ENCODE data around the gene UTP20. TPM values are rescaled to one million over a fixed set of nuclear protein-coding genes. Genes with fewer than 3 reads are reported as not detected.
A peak's percentile ranks its signal among the peaks of the same experiment; 100 is the strongest.

UTP20 gene
- total RNA-seq, 1 donor from 2014 or later = 21.4 TPM

DNA sequence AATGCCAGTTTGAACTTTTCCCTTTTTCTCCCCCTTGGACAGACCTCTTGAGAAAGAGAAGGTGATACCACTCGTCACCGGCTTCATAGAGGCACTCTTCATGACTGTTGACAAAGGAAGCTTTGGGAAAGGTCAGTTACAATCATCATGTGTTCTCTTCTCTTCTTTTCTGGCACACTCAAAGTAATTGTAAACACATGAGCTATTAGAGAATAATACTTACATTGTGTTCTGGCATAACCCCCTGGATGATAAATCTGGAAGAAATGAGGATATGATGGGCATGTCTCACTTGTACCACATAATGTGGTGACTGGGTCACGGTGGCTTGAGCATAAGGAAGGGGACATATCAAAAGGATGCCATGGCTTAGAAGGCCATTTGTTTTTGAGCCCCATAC is 20.0 kb downstream of the UTP20 start:
- no peak overlapping the region for H3K4me3 Mint-ChIP-seq
- no peaks in the 10 kb centered on the region for H3K9me3 Mint-ChIP-seq
- DNase-seq (ENCODE audit: extremely low spot score, unreplicated experiment) = no peak
- no peaks in the 10 kb centered on the region for H3K27me3 Mint-ChIP-seq
- peaks cover 45% of the 10 kb centered on the region for H3K36me3 Mint-ChIP-seq
- TF ChIP-seq, protein P1, sequence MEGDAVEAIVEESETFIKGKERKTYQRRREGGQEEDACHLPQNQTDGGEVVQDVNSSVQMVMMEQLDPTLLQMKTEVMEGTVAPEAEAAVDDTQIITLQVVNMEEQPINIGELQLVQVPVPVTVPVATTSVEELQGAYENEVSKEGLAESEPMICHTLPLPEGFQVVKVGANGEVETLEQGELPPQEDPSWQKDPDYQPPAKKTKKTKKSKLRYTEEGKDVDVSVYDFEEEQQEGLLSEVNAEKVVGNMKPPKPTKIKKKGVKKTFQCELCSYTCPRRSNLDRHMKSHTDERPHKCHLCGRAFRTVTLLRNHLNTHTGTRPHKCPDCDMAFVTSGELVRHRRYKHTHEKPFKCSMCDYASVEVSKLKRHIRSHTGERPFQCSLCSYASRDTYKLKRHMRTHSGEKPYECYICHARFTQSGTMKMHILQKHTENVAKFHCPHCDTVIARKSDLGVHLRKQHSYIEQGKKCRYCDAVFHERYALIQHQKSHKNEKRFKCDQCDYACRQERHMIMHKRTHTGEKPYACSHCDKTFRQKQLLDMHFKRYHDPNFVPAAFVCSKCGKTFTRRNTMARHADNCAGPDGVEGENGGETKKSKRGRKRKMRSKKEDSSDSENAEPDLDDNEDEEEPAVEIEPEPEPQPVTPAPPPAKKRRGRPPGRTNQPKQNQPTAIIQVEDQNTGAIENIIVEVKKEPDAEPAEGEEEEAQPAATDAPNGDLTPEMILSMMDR (conservative IDR thresholded peaks at IDR 0.05) = no peak
- no peak overlapping the region for H3K27ac Mint-ChIP-seq
- peaks cover 5% of the 10 kb centered on the region for H3K4me1 Mint-ChIP-seq (ENCODE audit: unreplicated experiment)

DNA sequence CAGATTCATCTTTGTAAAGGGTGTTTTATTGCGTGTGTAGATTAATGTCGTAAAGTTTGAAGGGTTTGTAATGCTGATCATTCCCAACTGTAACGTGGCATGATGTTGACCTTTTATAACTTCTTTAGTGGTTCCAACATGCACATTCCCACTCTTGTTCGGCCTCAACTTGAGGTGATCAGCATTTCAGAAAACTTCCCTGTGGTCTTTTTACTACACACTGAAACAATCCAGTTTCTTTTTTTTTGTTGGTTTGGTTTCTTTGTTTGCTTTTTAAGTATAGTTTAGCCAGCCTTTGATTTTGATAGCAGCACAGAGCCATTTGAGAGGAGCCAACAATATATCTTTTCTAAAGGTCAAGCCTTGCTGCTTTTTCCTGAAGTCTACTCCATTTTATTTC is 22.8 kb downstream of the UTP20 start:
- Mint-ChIP-seq H3K9me3 (no peaks in the 10 kb centered on the region), H3K27ac (peak overlapping the region; percentile 13), H3K36me3 (peaks cover 46% of the 10 kb centered on the region), H3K27me3 (no peaks in the 10 kb centered on the region), H3K4me3 (no peak overlapping the region), H3K4me1 (ENCODE audit: unreplicated experiment) (peaks cover 5% of the 10 kb centered on the region)
- no peak for DNase-seq (ENCODE audit: extremely low spot score, unreplicated experiment)
- TF ChIP-seq, protein P1 (conservative IDR thresholded peaks at IDR 0.05) = no peak

DNA sequence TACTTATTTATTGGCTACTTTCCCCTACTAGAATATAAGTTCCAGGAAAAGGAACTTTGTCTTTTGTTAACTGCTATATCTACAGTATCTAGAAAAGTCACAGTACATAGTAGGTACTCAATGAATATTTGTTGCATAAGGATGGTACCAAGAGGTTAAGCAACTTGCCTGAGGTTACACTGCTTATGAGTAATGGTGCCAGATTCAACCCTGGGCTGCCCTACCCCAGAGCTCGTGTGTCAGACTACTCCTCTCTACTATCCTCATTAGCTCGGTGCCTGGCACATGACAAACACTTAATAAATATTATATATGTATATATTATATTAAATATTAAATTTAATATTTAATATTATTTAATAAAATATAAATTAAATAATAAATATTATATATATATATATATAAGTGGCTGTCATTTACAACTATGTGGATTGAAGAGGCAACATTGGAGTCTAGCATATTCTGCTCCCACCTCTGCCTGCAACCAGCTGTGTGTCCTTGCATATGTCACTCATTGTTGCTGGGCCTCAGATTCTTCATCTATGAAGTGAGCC is 25.4 kb downstream of the UTP20 start:
- H3K27ac Mint-ChIP-seq = no peak overlapping the region
- H3K27me3 Mint-ChIP-seq = no peaks in the 10 kb centered on the region
- TF ChIP-seq, protein P1 (conservative IDR thresholded peaks at IDR 0.05) = no peak
- no peak overlapping the region for H3K4me3 Mint-ChIP-seq
- peaks cover 31% of the 10 kb centered on the region for H3K36me3 Mint-ChIP-seq
- no peaks in the 10 kb centered on the region for H3K4me1 Mint-ChIP-seq (ENCODE audit: unreplicated experiment)
- no peak for DNase-seq (ENCODE audit: extremely low spot score, unreplicated experiment)
- H3K9me3 Mint-ChIP-seq = no peaks in the 10 kb centered on the region

DNA sequence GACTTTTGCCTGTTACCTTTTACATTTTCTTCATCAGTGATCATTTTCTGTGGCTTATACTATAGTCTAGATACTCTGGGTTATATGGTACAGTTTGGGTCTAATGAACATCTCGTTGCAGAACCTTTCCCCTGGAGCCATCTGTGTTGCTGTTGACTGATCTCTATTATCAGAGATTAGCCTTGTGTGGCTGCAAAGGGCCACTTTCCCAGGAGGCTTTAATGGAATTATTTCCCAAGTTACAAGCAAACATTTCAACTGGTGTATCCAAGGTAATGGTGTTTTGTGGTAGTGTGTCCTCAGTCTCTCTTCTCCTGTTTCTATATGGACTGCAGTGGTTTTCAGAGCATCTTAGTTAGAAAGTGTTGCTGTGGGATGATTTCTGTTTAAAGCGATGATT is 25.9 kb downstream of the UTP20 start:
- Mint-ChIP-seq H3K27ac (no peak overlapping the region), H3K27me3 (no peaks in the 10 kb centered on the region), H3K36me3 (peaks cover 33% of the 10 kb centered on the region), H3K9me3 (no peaks in the 10 kb centered on the region), H3K4me3 (no peak overlapping the region), H3K4me1 (ENCODE audit: unreplicated experiment) (no peaks in the 10 kb centered on the region)
- DNase-seq (ENCODE audit: extremely low spot score, unreplicated experiment) = no peak
- TF ChIP-seq, protein P1 (conservative IDR thresholded peaks at IDR 0.05) = no peak

DNA sequence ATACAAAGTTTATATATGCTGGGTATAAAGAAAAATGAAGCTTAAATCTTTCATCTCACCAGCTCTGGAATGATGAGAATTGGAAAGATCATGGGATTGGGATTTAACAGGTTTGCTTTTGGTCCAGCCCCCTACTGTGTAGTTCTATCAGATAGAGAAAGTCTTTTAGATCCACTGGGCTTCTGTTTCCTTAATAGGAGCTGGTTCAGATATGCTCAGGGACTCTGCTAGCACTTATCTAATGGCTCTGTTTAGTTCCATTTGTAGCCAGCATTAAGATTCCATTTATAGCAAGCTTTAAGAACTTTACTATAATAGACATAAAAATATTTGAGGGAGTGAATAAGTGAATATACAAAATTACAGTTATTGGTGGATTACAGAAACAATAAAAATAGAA is 42.6 kb downstream of the UTP20 start:
- no peak for DNase-seq (ENCODE audit: extremely low spot score, unreplicated experiment)
- H3K27ac Mint-ChIP-seq = no peak overlapping the region
- peaks cover 12% of the 10 kb centered on the region for H3K36me3 Mint-ChIP-seq
- H3K4me3 Mint-ChIP-seq = no peak overlapping the region
- TF ChIP-seq, protein P1 (conservative IDR thresholded peaks at IDR 0.05) = no peak
- H3K4me1 Mint-ChIP-seq (ENCODE audit: unreplicated experiment) = no peaks in the 10 kb centered on the region
- no peaks in the 10 kb centered on the region for H3K9me3 Mint-ChIP-seq
- H3K27me3 Mint-ChIP-seq = no peaks in the 10 kb centered on the region

DNA sequence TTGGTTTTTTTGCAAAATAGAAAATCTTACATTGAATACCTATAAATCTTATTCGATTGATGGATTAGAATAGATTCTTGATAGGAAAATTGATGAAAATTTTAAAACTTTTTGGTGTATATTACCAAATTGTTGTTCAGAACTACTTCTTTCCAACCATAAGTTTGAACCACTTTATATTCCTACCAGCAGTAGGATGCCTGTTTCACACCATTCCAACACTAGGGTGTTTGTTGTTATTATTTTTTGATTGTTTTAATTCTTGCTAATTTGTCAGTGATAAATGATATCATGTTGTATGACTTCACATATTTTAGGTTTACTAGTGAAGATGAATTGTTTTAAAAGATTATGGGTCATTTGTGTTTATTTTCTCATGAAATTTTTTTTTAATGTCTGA is 43.4 kb downstream of the UTP20 start:
- Mint-ChIP-seq H3K27me3 (no peaks in the 10 kb centered on the region), H3K4me1 (ENCODE audit: unreplicated experiment) (no peaks in the 10 kb centered on the region), H3K27ac (no peak overlapping the region), H3K36me3 (peaks cover 7% of the 10 kb centered on the region), H3K4me3 (no peak overlapping the region), H3K9me3 (no peaks in the 10 kb centered on the region)
- no peak for DNase-seq (ENCODE audit: extremely low spot score, unreplicated experiment)
- TF ChIP-seq, protein P1 (conservative IDR thresholded peaks at IDR 0.05) = no peak
